DOHH2 (cell line): ENCODE measurements around the gene TEKT3.
A peak's percentile ranks its signal among the peaks of the same experiment; 100 is the strongest.

Experiments used
- CTCF ChIP-seq: fragments of 200-600 bp; sonication (generic); IDR thresholded peaks from one replicate; pipeline ENCODE4 v1.5.1; 2014; ENCODE audit warnings: antibody characterized with exemption, mild to moderate bottlenecking, low read depth, low read length; ENCODE audit not compliant: poor library complexity, severe bottlenecking
- EZH2phosphoT487 ChIP-seq: fragments of 200-600 bp; sonication (generic); IDR thresholded peaks from 2 replicates; pipeline ENCODE4 v1.6.1; 2017; ENCODE audit warnings: borderline replicate concordance, mild to moderate bottlenecking, antibody characterized with exemption, low read length, moderate library complexity, mixed read lengths

- peak; percentile 62 for TF ChIP-seq CTCF
- TF ChIP-seq EZH2phosphoT487 = no peak
Observed at GRCh38 chr17:15260376-15261257, 80.8 kb downstream of the TEKT3 start.
